HFFc6 (cell line): ENCODE data around the gene P2RX7. TPM values are rescaled to one million over a fixed set of nuclear protein-coding genes. Genes with fewer than 3 reads are reported as not detected.

Experiments used
- DNase-seq: peaks from one replicate; pipeline ENCODE4 v3.0.0-alpha.2; 2018
- H3K27ac Mint-ChIP-seq: 2 replicates; pipeline ENCODE4 v1.8.0; 2020; ENCODE audit warnings: mild to moderate bottlenecking, mixed read lengths
- H3K27me3 Mint-ChIP-seq: 2 replicates; pipeline ENCODE4 v1.8.0; 2021; ENCODE audit warnings: mild to moderate bottlenecking, moderate library complexity, mixed read lengths; ENCODE audit not compliant: insufficient read depth
- H3K36me3 Mint-ChIP-seq: 2 replicates; pipeline ENCODE4 v1.8.0; 2021; ENCODE audit warnings: low read depth, mixed read lengths
- H3K4me1 Mint-ChIP-seq: 2 replicates; pipeline ENCODE4 v1.8.0; 2020; ENCODE audit warnings: low read depth, mixed read lengths
- H3K4me3 Mint-ChIP-seq: 2 replicates; pipeline ENCODE4 v1.8.0; 2020; ENCODE audit warnings: mild to moderate bottlenecking, moderate library complexity, mixed read lengths
- H3K9me3 Mint-ChIP-seq: 2 replicates; pipeline ENCODE4 v1.8.0; 2020; ENCODE audit warnings: mild to moderate bottlenecking, mixed read lengths
- CTCF ChIP-seq: fragments of 200-600 bp; sonication (generic); IDR thresholded peaks from 2 replicates; pipeline ENCODE4 v1.5.0; 2021; ENCODE audit warnings: antibody characterized with exemption, mild to moderate bottlenecking
- total RNA-seq, 6 experiments: library from RNA; stranded (reverse); fragmentation: NEBNext Ultra II Directional; extraction: Animal tissue kit (Norgen Biotek cat#: 25700); gene quantifications; 2 replicates in 1 of 6; 3 replicates in 5 of 6; pipeline ENCODE4 v1.2.3, GENCODE V29; 2021

Gene P2RX7
- total RNA-seq, 6 experiments from 2014 or later = 0.17 to 0.32 (median 0.24) TPM

- Mint-ChIP-seq H3K9me3 (no peaks in the 10 kb centered on the region), H3K27ac (no peak overlapping the region), H3K27me3 (peaks cover 7% of the 10 kb centered on the region), H3K4me1 (peaks cover 1% of the 10 kb centered on the region), H3K4me3 (no peak overlapping the region), H3K36me3 (no peaks in the 10 kb centered on the region)
- DNase-seq = no peak
- no peak for TF ChIP-seq CTCF
Observed at GRCh38 chr12:121165316-121165715, 32.6 kb downstream of the P2RX7 start.

GRCh38 chr12:121166356-121166755 is 33.7 kb downstream of the P2RX7 start:
- Mint-ChIP-seq H3K4me1 (peaks cover 12% of the 10 kb centered on the region), H3K36me3 (no peaks in the 10 kb centered on the region), H3K27me3 (peaks cover 10% of the 10 kb centered on the region), H3K9me3 (no peaks in the 10 kb centered on the region), H3K27ac (no peak overlapping the region), H3K4me3 (no peak overlapping the region)
- no peak for DNase-seq
- no peak for TF ChIP-seq CTCF

DNA sequence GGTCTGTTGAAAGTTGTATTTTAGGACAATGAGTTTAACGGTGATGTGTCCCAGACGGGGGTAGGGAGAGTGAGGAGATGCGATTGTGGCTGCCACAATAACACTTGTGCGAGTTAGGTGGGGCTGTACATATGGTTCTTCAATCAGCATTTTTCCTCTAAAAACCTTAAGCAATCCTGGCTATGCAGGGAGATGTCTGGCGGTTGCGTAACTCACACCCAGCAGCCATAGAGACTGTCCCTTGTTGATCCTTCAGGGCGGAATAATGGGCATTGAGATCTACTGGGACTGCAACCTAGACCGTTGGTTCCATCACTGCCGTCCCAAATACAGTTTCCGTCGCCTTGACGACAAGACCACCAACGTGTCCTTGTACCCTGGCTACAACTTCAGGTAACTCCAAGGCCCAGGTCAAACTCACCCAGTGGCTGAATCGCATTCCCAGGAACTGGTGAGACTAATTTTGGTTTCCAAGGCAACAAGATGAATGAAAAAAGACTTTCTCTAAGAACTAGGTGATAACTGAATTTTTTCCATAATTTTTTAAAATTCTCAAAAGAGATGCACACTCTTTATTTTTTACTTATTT is 34.6 kb downstream of the P2RX7 start:
- H3K36me3 Mint-ChIP-seq = no peaks in the 10 kb centered on the region
- H3K27ac Mint-ChIP-seq = no peak overlapping the region
- no peak for TF ChIP-seq CTCF
- no peak overlapping the region for H3K4me3 Mint-ChIP-seq
- peaks cover 14% of the 10 kb centered on the region for H3K4me1 Mint-ChIP-seq
- H3K27me3 Mint-ChIP-seq = peaks cover 10% of the 10 kb centered on the region
- DNase-seq = no peak
- no peaks in the 10 kb centered on the region for H3K9me3 Mint-ChIP-seq

GRCh38 chr12:121167951-121168350 is 35.3 kb downstream of the P2RX7 start:
- H3K4me1 Mint-ChIP-seq = peaks cover 14% of the 10 kb centered on the region
- H3K9me3 Mint-ChIP-seq = no peaks in the 10 kb centered on the region
- H3K4me3 Mint-ChIP-seq = no peak overlapping the region
- no peak for TF ChIP-seq CTCF
- H3K27ac Mint-ChIP-seq = no peak overlapping the region
- H3K36me3 Mint-ChIP-seq = no peaks in the 10 kb centered on the region
- peaks cover 10% of the 10 kb centered on the region for H3K27me3 Mint-ChIP-seq
- DNase-seq = no peak

DNA sequence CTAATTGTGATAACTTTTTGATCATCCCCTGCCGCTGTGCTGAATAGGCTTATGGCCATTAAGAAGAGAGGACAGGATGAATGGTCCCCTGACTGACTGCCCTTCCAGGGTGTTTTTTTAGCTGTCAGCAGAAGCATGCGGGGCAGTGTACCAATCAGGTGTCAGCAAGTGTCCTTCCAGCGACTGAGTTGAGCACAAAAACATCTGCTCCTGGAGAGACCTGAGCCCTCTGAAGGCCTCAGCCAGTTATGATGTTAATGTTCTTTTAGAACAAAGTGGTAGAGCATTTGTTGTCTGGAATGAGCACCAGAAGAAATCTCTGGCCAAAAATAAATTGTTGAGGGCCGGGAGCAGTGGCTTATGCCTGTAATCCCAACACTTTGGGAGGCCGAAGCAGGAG is 37.5 kb downstream of the P2RX7 start:
- Mint-ChIP-seq H3K36me3 (no peaks in the 10 kb centered on the region), H3K27ac (no peak overlapping the region), H3K4me3 (no peak overlapping the region), H3K27me3 (peaks cover 9% of the 10 kb centered on the region), H3K9me3 (no peaks in the 10 kb centered on the region), H3K4me1 (peaks cover 14% of the 10 kb centered on the region)
- TF ChIP-seq CTCF = no peak
- no peak for DNase-seq
